ENCODE measurements around the gene GNE.

GNE gene

DNA sequence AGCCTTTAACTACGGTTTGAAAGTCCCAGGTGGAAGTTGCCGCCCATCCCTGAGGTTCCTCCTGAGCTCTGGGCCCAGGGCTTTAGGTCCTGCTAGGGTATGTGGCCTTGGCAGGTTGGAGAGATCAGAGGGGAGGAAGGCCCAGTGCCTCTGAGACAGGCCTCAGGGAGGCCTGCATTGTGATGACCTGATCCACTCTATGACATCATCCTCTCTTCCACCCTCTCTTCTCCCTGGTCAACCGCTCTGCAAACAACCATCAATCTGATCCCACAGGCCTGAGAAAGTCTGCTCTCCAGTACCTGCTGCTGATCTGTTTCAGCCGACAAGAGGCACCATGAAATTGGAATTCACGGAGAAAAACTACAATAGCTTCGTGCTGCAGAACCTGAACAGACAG is 89.1 kb downstream of the GNE start, which contains the start of gene CCIN:
Gene CCIN (plus strand): TSS at position 223 of the 400 bp plus-strand sequence. CDS start 115 bp downstream, at position 338.
- no peak for DNase-seq (ENCODE audit: low read depth)

DNA sequence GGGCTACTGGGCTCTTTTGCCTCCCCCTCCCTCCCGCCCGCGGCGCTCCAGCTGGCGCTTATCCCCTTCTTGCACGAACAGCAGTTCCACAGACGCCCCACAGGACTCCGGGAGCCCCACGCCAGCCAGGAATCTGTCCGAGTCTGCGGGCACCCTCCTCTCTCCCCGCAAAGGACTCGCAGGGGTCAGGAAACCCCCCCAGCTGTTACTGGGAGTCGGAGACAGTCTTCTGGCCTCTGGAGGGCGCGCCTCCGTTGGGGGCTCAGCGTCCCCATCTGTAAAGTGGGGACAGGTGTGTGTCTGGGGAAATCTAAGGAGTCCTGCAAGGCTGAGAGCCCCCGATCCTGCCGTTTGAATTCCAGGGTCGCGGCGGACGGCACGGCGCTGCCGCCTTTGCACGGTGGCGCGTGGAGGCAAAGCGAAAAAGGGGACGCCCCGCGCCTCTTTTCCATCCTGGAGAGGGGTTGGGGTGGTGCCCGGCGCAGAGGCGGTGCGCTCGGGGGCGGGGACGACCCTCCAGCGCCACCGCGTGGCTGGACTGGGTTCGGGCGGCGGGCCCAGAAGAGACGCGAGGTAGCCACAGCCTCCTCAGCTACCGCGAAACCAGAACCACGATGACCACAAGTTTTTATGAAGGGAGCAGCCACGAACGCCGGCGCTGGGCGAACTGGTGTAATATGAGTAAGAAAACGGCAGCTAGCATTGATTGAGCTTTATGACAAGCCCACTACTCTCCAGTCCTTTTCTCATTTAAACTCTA is 91.9 kb downstream of the GNE start:
- DNase-seq (ENCODE audit: low read depth), result peak; percentile 79

GRCh38 chr9:36165826-36166167 is 92.5 kb downstream of the GNE start:
- DNase-seq (ENCODE audit: low read depth), result no peak

- DNase-seq (ENCODE audit: low read depth), result no peak
Measured at GRCh38 chr9:36164989-36165388, 93.3 kb downstream of the GNE start.

All from stimulated activated CD8-positive, alpha-beta memory T cell treated with anti-CD3 and anti-CD28 coated beads, Interleukin-15, amount 100 ng/mL, for 24 hours (primary cell).